Measurements from ENCODE around the gene MAP2K7.

DNA sequence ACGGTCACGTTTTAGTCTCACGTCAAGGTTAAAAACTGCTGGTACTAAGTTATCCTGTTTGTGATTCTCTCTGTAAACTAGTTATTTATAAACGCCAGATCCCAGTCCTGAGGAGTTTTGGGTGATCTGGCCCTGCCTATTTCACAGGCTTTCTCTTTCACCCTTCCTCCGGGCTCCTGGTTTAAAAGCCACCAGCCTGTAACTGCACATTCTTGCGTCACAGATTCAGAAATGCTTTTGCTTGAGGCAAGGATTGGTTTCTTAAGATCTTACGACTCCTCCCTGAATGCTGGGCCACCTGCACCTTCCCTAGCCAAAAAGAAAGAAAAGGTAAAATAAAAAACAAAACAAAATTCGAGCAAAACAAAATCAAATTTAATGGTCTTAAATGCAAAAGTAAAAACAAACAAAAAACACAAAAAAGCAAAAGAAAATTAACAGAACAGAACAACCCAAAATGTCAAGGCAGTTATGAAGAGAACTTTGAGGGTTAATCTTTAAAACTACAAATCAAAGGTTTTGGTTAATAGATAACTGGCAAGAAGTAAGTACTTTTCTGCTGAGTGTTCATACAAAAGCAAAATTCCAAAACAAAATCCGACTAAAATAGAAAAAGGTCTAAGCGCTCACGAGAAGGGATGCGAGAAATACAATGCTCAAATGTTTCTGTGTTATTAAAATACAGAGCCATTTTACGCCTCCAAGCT, 58.4 kb downstream of the MAP2K7 start:
- TF ChIP-seq SP1 (CRISPR knock-in tag; conservative IDR thresholded peaks at IDR 0.05) (no peak), GABPB1 (CRISPR knock-in tag; IDR thresholded peaks at IDR 0.05) (no peak), JUN (CRISPR knock-in tag; IDR thresholded peaks at IDR 0.05) (no peak)
- TF ChIP-seq, protein P1, sequence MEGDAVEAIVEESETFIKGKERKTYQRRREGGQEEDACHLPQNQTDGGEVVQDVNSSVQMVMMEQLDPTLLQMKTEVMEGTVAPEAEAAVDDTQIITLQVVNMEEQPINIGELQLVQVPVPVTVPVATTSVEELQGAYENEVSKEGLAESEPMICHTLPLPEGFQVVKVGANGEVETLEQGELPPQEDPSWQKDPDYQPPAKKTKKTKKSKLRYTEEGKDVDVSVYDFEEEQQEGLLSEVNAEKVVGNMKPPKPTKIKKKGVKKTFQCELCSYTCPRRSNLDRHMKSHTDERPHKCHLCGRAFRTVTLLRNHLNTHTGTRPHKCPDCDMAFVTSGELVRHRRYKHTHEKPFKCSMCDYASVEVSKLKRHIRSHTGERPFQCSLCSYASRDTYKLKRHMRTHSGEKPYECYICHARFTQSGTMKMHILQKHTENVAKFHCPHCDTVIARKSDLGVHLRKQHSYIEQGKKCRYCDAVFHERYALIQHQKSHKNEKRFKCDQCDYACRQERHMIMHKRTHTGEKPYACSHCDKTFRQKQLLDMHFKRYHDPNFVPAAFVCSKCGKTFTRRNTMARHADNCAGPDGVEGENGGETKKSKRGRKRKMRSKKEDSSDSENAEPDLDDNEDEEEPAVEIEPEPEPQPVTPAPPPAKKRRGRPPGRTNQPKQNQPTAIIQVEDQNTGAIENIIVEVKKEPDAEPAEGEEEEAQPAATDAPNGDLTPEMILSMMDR (IDR thresholded peaks at IDR 0.05), result no peak
